ENCODE results near the gene C14orf180. TPM values are rescaled to one million over a fixed set of nuclear protein-coding genes. Genes with fewer than 3 reads are reported as not detected.
A peak's percentile ranks its signal among the peaks of the same experiment; 100 is the strongest.

C14orf180 gene
- total RNA-seq, 2 experiments from 2014 or later = not detected

- no peaks in the 10 kb centered on the region for H3K27me3 Mint-ChIP-seq (ENCODE audit: low read depth)
- CTCF ChIA-PET = interaction anchor here (1.7 kb wide), 1 partner anchor 11 kb away, joined by 4 read pairs; no protein-coding TSS in a partner anchor
- H3K27ac Mint-ChIP-seq = no peak overlapping the region
- POLR2A ChIA-PET = no interaction called here
- H3K9me3 Mint-ChIP-seq (ENCODE audit: insufficient read depth) = no peaks in the 10 kb centered on the region
- no peak for DNase-seq
- no peak for ATAC-seq
- H3K4me3 Mint-ChIP-seq = no peak overlapping the region
- no peaks in the 10 kb centered on the region for H3K4me1 Mint-ChIP-seq (ENCODE audit: low read depth)
- H3K36me3 Mint-ChIP-seq (ENCODE audit: low read depth) = no peaks in the 10 kb centered on the region
Measured at GRCh38 chr14:104553166-104554087, 26.1 kb upstream of the C14orf180 start.

- ATAC-seq = no peak
- ChIA-PET POLR2A (no interaction called here), CTCF (interaction anchor here (1.7 kb wide), 1 partner anchor 10 kb away, joined by 4 read pairs; no protein-coding TSS in a partner anchor)
- H3K4me3 Mint-ChIP-seq = no peak overlapping the region
- H3K36me3 Mint-ChIP-seq (ENCODE audit: low read depth) = no peaks in the 10 kb centered on the region
- no peak overlapping the region for H3K27ac Mint-ChIP-seq
- no peaks in the 10 kb centered on the region for H3K4me1 Mint-ChIP-seq (ENCODE audit: low read depth)
- H3K9me3 Mint-ChIP-seq (ENCODE audit: insufficient read depth) = no peaks in the 10 kb centered on the region
- no peak for DNase-seq
- no peaks in the 10 kb centered on the region for H3K27me3 Mint-ChIP-seq (ENCODE audit: low read depth)
Measured at GRCh38 chr14:104554088-104554607, 25.4 kb upstream of the C14orf180 start.

- no peak for DNase-seq
Measured at GRCh38 chr14:104554608-104555429, 24.7 kb upstream of the C14orf180 start.

GRCh38 chr14:104555430-104556255 lies 23.9 kb upstream of the C14orf180 start:
- no peak for ATAC-seq

More at GRCh38 chr14:104554608-104555429, 24.7 kb upstream of the C14orf180 start:
- no peak overlapping the region for H3K27ac Mint-ChIP-seq
- no peak overlapping the region for H3K4me3 Mint-ChIP-seq
- no peak for ATAC-seq
- no peaks in the 10 kb centered on the region for H3K27me3 Mint-ChIP-seq (ENCODE audit: low read depth)
- no peaks in the 10 kb centered on the region for H3K4me1 Mint-ChIP-seq (ENCODE audit: low read depth)
- CTCF ChIA-PET = interaction anchor here (1.7 kb wide), 1 partner anchor 9 kb away, joined by 4 read pairs; no protein-coding TSS in a partner anchor
- no peaks in the 10 kb centered on the region for H3K36me3 Mint-ChIP-seq (ENCODE audit: low read depth)
- POLR2A ChIA-PET = no interaction called here
- H3K9me3 Mint-ChIP-seq (ENCODE audit: insufficient read depth) = no peaks in the 10 kb centered on the region

GRCh38 chr14:104556256-104557021 lies 23.1 kb upstream of the C14orf180 start:
- Mint-ChIP-seq H3K9me3 (ENCODE audit: insufficient read depth) (no peaks in the 10 kb centered on the region), H3K4me1 (ENCODE audit: low read depth) (no peaks in the 10 kb centered on the region), H3K4me3 (no peak overlapping the region), H3K36me3 (ENCODE audit: low read depth) (no peaks in the 10 kb centered on the region), H3K27ac (no peak overlapping the region), H3K27me3 (ENCODE audit: low read depth) (no peaks in the 10 kb centered on the region)
- ATAC-seq = no peak
- DNase-seq = no peak
- CTCF ChIA-PET = no interaction called here
- POLR2A ChIA-PET = no interaction called here

More at GRCh38 chr14:104555430-104556255, 23.9 kb upstream of the C14orf180 start:
- DNase-seq = no peak
- no peaks in the 10 kb centered on the region for H3K9me3 Mint-ChIP-seq (ENCODE audit: insufficient read depth)
- no peak overlapping the region for H3K27ac Mint-ChIP-seq
- H3K4me1 Mint-ChIP-seq (ENCODE audit: low read depth) = no peaks in the 10 kb centered on the region
- no peaks in the 10 kb centered on the region for H3K36me3 Mint-ChIP-seq (ENCODE audit: low read depth)
- H3K27me3 Mint-ChIP-seq (ENCODE audit: low read depth) = no peaks in the 10 kb centered on the region
- no peak overlapping the region for H3K4me3 Mint-ChIP-seq
- POLR2A ChIA-PET = no interaction called here
- CTCF ChIA-PET = no interaction called here

DNA sequence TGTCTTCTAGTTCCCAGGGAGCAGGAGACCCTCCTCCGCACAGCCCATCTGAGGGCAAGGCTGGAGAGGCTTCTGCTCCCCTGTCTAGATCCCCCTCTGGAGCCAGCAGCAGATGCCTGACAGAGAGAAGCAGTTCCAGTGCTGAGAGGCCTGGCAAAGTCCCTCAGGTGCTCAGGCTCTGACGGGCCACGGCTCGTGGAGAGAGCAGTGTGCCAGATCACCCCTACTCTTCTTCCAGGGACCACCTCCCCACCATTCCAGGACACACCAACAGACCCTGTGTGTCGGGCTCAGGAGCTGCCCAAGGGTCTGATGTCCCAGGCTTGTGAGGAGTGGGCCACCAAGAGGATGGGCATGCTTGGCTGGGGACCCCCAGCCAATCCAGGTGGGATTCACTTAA lies 22.5 kb upstream of the C14orf180 start:
- Mint-ChIP-seq H3K27ac (no peak overlapping the region), H3K36me3 (ENCODE audit: low read depth) (no peaks in the 10 kb centered on the region), H3K9me3 (ENCODE audit: insufficient read depth) (no peaks in the 10 kb centered on the region), H3K4me1 (ENCODE audit: low read depth) (no peaks in the 10 kb centered on the region), H3K27me3 (ENCODE audit: low read depth) (no peaks in the 10 kb centered on the region), H3K4me3 (no peak overlapping the region)
- no peak for DNase-seq
- ChIA-PET POLR2A (no interaction called here), CTCF (no interaction called here)
- ATAC-seq = no peak

DNA sequence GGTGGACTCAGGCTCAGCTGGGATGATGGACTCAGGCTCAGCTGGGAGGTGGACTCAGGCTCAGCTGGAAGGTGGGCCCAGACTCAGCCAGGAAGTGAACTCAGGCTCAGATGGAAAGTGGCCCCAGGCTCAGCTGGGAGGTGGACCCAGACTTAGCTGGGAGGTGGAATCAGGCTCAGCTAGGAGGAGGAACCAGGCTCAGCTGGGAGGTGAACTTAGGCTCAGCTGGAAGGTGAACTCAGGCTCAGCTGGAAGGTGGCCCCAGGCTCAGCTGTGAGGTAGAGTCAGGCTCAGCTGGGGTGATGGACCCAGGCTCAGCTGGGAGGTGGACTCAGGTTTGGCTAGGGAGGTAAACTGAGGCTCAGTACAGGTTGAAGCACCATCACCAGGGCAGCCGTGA lies 21.8 kb upstream of the C14orf180 start:
- H3K4me1 Mint-ChIP-seq (ENCODE audit: low read depth) = no peaks in the 10 kb centered on the region
- ChIA-PET CTCF (no interaction called here), POLR2A (no interaction called here)
- no peak overlapping the region for H3K27ac Mint-ChIP-seq
- H3K27me3 Mint-ChIP-seq (ENCODE audit: low read depth) = no peaks in the 10 kb centered on the region
- H3K4me3 Mint-ChIP-seq = no peak overlapping the region
- no peaks in the 10 kb centered on the region for H3K9me3 Mint-ChIP-seq (ENCODE audit: insufficient read depth)
- no peaks in the 10 kb centered on the region for H3K36me3 Mint-ChIP-seq (ENCODE audit: low read depth)
- DNase-seq (no peak), ATAC-seq (peak; percentile 40)

- ATAC-seq (no peak), DNase-seq (no peak)
- H3K27me3 Mint-ChIP-seq (ENCODE audit: low read depth) = no peaks in the 10 kb centered on the region
- ChIA-PET CTCF (no interaction called here), POLR2A (no interaction called here)
- H3K36me3 Mint-ChIP-seq (ENCODE audit: low read depth) = no peaks in the 10 kb centered on the region
- no peaks in the 10 kb centered on the region for H3K4me1 Mint-ChIP-seq (ENCODE audit: low read depth)
- no peak overlapping the region for H3K4me3 Mint-ChIP-seq
- H3K9me3 Mint-ChIP-seq (ENCODE audit: insufficient read depth) = no peaks in the 10 kb centered on the region
- H3K27ac Mint-ChIP-seq = no peak overlapping the region
Measured at GRCh38 chr14:104558231-104559027, 21.1 kb upstream of the C14orf180 start.

DNA sequence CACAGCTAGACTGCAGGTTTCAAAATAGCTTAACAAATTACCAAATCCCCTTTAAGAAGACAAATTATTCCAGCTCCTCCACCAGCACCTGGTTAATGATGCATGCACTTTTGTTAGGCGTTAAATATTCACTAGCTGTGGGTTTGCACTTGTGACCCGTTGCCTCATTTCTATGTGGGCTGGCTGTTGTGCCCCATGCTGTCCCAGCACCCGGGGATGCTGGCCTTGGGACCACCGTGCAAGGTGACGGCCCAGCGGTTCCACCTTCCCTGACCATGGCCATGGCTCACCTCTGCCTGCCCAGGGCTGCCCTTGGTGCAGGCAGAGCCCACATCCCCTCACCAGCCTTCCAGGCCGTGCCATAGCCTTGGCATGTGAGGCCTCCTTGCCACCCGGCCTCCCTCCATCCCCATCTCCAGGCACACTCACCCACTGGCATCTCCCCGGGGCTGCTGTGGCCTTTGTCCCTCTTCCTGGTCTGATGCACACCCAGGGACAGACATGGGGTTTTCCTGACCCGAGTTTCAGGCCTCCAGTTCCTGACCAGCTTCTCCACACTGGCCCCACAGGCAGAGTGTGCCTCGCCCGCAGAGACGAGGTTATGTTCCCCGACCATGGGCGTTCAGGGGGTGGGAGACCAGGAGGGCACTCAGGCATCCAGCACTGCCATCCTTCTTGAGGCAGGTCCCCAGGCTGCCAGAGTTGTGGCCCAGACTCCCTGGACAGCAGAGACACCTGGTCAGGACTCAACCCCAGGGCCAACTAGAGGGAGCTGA lies 20.3 kb upstream of the C14orf180 start:
- POLR2A ChIA-PET = no interaction called here
- CTCF ChIA-PET = no interaction called here
- no peak for DNase-seq
- H3K27ac Mint-ChIP-seq = no peak overlapping the region
- H3K36me3 Mint-ChIP-seq (ENCODE audit: low read depth) = no peaks in the 10 kb centered on the region
- no peak overlapping the region for H3K4me3 Mint-ChIP-seq
- no peaks in the 10 kb centered on the region for H3K27me3 Mint-ChIP-seq (ENCODE audit: low read depth)
- H3K4me1 Mint-ChIP-seq (ENCODE audit: low read depth) = peaks cover 2% of the 10 kb centered on the region
- no peak for ATAC-seq
- no peaks in the 10 kb centered on the region for H3K9me3 Mint-ChIP-seq (ENCODE audit: insufficient read depth)

Data from activated CD8-positive, alpha-beta T cell treated with anti-CD3 and anti-CD28 coated beads, Interleukin-2, amount 10 ng/mL, durations not matched to agents 7 days and 5 days (primary cell).